Endothelial cell (in vitro differentiated cells): Measurements from ENCODE around the gene DMAC2. TPM values are rescaled to one million over a fixed set of nuclear protein-coding genes. Genes with fewer than 3 reads are reported as not detected.

ENCODE experiments used
- DNase-seq: peaks from one replicate; pipeline ENCODE4 v3.0.0; 2021; ENCODE audit warnings: low spot score
- H3K27ac Mint-ChIP-seq: one replicate; pipeline ENCODE4 v1.8.0; 2021; ENCODE audit warnings: mixed read lengths, inconsistent platforms; ENCODE audit not compliant: unreplicated experiment
- H3K27me3 Mint-ChIP-seq: one replicate; pipeline ENCODE4 v1.8.0; 2021; ENCODE audit warnings: mild to moderate bottlenecking, moderate library complexity, mixed read lengths, inconsistent platforms; ENCODE audit not compliant: unreplicated experiment
- H3K36me3 Mint-ChIP-seq: one replicate; pipeline ENCODE4 v1.8.0; 2021; ENCODE audit warnings: mild to moderate bottlenecking, low read depth, mixed read lengths, inconsistent platforms; ENCODE audit not compliant: unreplicated experiment
- H3K4me1 Mint-ChIP-seq: one replicate; pipeline ENCODE4 v1.8.0; 2021; ENCODE audit warnings: mild to moderate bottlenecking, mixed read lengths, inconsistent platforms; ENCODE audit not compliant: unreplicated experiment
- H3K4me3 Mint-ChIP-seq: one replicate; pipeline ENCODE4 v1.8.0; 2021; ENCODE audit warnings: mild to moderate bottlenecking, mixed read lengths, inconsistent platforms; ENCODE audit not compliant: unreplicated experiment
- H3K9me3 Mint-ChIP-seq: one replicate; pipeline ENCODE4 v1.8.0; 2021; ENCODE audit warnings: mixed read lengths, inconsistent platforms; ENCODE audit not compliant: unreplicated experiment
- total RNA-seq: library from RNA; stranded (reverse); fragmentation: NEBNext Ultra II Directional; extraction: Animal tissue kit (Norgen Biotek cat#: 25700); gene quantifications from one replicate; pipeline ENCODE4 v1.2.1, GENCODE V29; 2021; ENCODE audit not compliant: unreplicated experiment
- TF ChIP-seq, protein P1 (sequence below): fragments of 200-600 bp; sonication (generic); IDR thresholded peaks from one replicate; pipeline ENCODE4 v1.5.0; 2021; ENCODE audit warnings: antibody characterized with exemption; ENCODE audit not compliant: unreplicated experiment

DMAC2 gene
- total RNA-seq, 1 donor from 2014 or later, result 75.5 TPM

DNA sequence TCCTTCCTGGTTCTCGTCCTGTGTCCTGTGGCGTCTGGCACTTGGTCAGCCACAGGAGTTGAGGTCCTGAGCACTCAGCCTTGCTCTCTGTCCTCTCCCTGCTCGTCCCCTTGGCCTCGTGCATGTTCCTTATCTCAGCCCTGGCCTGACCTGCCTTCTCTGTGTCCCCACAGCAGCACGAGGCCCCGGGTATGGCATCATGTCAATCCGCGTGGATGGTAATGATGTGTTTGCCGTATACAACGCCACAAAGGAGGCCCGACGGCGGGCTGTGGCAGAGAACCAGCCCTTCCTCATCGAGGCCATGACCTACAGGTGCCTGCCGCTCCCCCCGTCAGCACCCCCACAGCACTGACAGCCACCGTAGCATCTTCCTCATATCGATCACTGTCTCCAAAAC is 17.3 kb downstream of the DMAC2 start:
- Mint-ChIP-seq H3K9me3 (no peaks in the 10 kb centered on the region), H3K36me3 (peaks cover 33% of the 10 kb centered on the region)

DNA sequence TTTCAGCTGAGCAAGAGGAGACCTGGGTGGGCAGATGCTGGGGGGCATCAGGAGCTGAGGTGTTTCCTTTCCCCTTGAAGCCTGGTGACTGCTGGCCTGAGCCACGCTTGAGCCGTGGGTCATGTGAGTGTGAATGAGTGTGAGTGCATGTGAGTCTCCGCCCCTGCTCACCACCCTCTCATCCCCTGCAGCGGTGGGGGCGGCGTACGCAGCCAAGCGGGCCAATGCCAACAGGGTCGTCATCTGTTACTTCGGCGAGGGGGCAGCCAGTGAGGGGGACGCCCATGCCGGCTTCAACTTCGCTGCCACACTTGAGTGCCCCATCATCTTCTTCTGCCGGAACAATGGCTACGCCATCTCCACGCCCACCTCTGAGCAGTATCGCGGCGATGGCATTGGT is 17.7 kb downstream of the DMAC2 start:
- TF ChIP-seq, protein P1, sequence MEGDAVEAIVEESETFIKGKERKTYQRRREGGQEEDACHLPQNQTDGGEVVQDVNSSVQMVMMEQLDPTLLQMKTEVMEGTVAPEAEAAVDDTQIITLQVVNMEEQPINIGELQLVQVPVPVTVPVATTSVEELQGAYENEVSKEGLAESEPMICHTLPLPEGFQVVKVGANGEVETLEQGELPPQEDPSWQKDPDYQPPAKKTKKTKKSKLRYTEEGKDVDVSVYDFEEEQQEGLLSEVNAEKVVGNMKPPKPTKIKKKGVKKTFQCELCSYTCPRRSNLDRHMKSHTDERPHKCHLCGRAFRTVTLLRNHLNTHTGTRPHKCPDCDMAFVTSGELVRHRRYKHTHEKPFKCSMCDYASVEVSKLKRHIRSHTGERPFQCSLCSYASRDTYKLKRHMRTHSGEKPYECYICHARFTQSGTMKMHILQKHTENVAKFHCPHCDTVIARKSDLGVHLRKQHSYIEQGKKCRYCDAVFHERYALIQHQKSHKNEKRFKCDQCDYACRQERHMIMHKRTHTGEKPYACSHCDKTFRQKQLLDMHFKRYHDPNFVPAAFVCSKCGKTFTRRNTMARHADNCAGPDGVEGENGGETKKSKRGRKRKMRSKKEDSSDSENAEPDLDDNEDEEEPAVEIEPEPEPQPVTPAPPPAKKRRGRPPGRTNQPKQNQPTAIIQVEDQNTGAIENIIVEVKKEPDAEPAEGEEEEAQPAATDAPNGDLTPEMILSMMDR, result no peak
- no peaks in the 10 kb centered on the region for H3K9me3 Mint-ChIP-seq
- peaks cover 36% of the 10 kb centered on the region for H3K36me3 Mint-ChIP-seq
- DNase-seq, result no peak
- H3K27me3 Mint-ChIP-seq, result peaks cover 11% of the 10 kb centered on the region
- H3K4me3 Mint-ChIP-seq, result no peak overlapping the region
- peaks cover 25% of the 10 kb centered on the region for H3K4me1 Mint-ChIP-seq
- H3K27ac Mint-ChIP-seq, result no peak overlapping the region

More for the DNA sequence above, 17.3 kb downstream of the DMAC2 start:
- peak overlapping the region; percentile 38 for H3K27ac Mint-ChIP-seq
- no peak overlapping the region for H3K4me3 Mint-ChIP-seq
- H3K4me1 Mint-ChIP-seq, result peaks cover 27% of the 10 kb centered on the region
- no peak for DNase-seq
- TF ChIP-seq, protein P1, result no peak
- peaks cover 11% of the 10 kb centered on the region for H3K27me3 Mint-ChIP-seq

DNA sequence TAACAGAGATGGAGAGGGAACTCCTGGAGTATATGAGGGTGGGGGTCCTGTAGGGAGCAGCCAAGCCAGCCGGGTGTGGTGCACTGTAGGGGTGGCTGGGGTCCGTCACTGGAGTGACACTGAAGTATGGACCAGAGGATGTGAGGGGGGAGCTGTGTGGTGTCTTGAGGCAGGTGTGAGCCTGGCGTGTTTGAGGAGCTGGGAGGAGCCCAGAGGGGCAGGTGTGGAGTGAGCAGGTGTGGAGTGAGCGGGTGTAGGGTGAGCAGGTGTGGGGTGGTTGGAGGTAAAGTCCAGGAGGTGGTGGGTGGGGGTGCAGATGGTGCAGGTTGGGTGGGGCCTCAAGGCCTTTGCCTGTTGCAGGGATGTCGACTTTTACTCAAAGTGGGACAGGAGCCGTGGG is 18.4 kb downstream of the DMAC2 start:
- peaks cover 22% of the 10 kb centered on the region for H3K4me1 Mint-ChIP-seq
- H3K27me3 Mint-ChIP-seq, result peaks cover 10% of the 10 kb centered on the region
- DNase-seq, result no peak
- H3K4me3 Mint-ChIP-seq, result peak overlapping the region; percentile 47
- no peaks in the 10 kb centered on the region for H3K9me3 Mint-ChIP-seq
- H3K27ac Mint-ChIP-seq, result no peak overlapping the region
- TF ChIP-seq, protein P1, result no peak
- peaks cover 36% of the 10 kb centered on the region for H3K36me3 Mint-ChIP-seq

DNA sequence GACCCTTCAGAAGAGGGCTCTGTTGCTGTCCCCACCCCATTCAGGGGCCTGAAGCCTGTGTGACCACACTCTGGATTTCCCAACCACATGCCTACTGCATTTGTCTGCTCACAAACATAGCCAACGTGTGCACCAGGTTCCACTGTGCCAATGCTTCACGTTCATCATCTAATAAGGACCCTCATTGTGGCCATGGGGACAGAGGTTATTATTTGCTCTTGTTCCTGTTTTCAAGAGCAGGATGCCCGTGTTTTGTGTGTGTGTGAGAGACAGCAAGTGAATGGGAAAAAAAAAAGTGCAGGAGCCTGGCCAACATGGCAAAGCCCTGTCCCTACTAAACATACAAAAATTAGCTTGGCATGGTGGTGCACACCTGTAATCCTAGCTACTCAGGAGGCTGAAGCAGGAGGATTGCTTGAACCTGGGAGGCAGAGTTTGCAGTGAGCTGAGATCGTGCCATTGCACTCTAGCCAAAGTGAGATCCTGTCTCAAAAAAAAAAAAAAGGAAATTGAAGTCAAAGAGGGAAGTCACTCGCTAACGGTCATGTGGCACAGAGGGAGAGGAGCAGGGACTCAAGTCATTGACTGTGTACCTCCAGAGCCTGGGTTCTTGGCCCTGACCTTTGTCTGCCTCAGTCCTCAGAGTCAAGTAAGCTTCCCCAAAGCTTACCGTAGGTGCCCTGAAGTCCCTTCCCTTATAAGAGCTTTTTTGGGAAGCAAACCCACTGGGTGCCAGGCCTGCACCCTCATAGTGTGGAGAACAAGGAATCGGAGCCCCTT is 19.4 kb downstream of the DMAC2 start:
- peaks cover 36% of the 10 kb centered on the region for H3K36me3 Mint-ChIP-seq
- peak overlapping the region; percentile 75 for H3K27ac Mint-ChIP-seq
- peak overlapping the region; percentile 21 for H3K4me3 Mint-ChIP-seq
- TF ChIP-seq, protein P1, result no peak
- no peak for DNase-seq
- H3K4me1 Mint-ChIP-seq, result peaks cover 22% of the 10 kb centered on the region
- no peaks in the 10 kb centered on the region for H3K9me3 Mint-ChIP-seq
- peaks cover 10% of the 10 kb centered on the region for H3K27me3 Mint-ChIP-seq

DNA sequence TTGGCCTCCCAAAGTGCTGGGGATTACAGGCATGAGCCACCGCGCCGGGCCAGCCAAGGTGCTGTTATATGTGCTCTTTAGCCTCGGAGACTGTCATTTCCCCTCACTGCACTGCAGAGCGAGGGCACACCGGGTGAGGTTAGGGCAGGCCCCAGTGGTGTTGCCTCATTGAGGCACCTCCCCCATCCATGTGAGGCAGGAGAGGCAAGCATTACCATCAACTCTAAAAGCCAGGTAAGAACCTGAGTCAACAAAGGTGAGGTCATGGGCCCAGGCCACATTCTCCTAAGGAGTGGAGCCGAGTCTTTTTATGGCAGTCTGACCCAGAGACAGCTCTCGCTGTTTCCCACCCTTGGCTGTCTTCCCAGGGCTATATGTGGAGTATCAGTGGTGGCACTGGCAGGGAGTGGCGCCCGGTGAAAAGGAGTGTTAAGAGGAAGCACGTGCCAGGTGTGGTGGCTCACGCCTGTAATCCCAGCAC is 23.5 kb downstream of the DMAC2 start:
- Mint-ChIP-seq H3K27me3 (peaks cover 13% of the 10 kb centered on the region), H3K27ac (no peak overlapping the region), H3K4me3 (no peak overlapping the region), H3K9me3 (no peaks in the 10 kb centered on the region), H3K36me3 (peaks cover 45% of the 10 kb centered on the region), H3K4me1 (peaks cover 11% of the 10 kb centered on the region)
- TF ChIP-seq, protein P1, result no peak
- DNase-seq, result no peak
